HEK293 (cell line): Measurements from ENCODE around the gene DCLK1.

Source experiments
- CTCF ChIA-PET: fragments of 350-600 bp; formaldehyde crosslinking; extraction: SDS; loops from one replicate; lab custom pipeline; 2021; ENCODE audit warnings: antibody characterized with exemption; lab: Yijun Ruan, JAX
- POLR2A ChIA-PET: fragments of 300-600 bp; formaldehyde crosslinking; extraction: SDS; loops from one replicate; lab custom pipeline; 2020; ENCODE audit warnings: antibody characterized with exemption, inconsistent platforms; lab: Yijun Ruan, JAX
- H3K27ac ChIP-seq: fragments of 200-500 bp; sonication (Bioruptor generic); 2 replicates; pipeline ENCODE4 v1.5.1; 2014; ENCODE audit warnings: low read depth, low read length, control low read depth, inconsistent platforms; ENCODE audit errors: extremely low read depth
- H3K36me3 ChIP-seq, 2 experiments: fragments of 200-500 bp in 1 of 2; sonication (Bioruptor generic) in 1 of 2; 1 replicate in 1 of 2; 2 replicates in 1 of 2; pipeline ENCODE4 v1.5.1; 2014 to 2017; ENCODE audit warnings: inconsistent platforms in 2 of 2, low read length in 2 of 2; ENCODE audit not compliant: control insufficient read depth in 2 of 2, insufficient read depth in 1 of 2
- H3K4me1 ChIP-seq: fragments of 200-500 bp; sonication (Bioruptor generic); 2 replicates; pipeline ENCODE4 v1.5.1; 2014; ENCODE audit warnings: mild to moderate bottlenecking, low read length, inconsistent platforms; ENCODE audit not compliant: control insufficient read depth, insufficient read depth
- H3K4me3 ChIP-seq: 2 replicates; pipeline ENCODE4 v1.5.1; 2011; ENCODE audit warnings: low read depth, mild to moderate bottlenecking, control low read depth, low read length, moderate library complexity
- H3K9me3 ChIP-seq: fragments of 200-500 bp; sonication (Bioruptor generic); 2 replicates; pipeline ENCODE4 v1.5.1; 2014; ENCODE audit warnings: low read depth, low read length, inconsistent platforms; ENCODE audit not compliant: control insufficient read depth, insufficient read depth
- AEBP2 ChIP-seq: fragments of 450-650 bp; formaldehyde crosslinking; IDR thresholded peaks from 2 replicates; pipeline ENCODE4 v1.5.1; 2016; ENCODE audit warnings: missing biosample characterization, missing genetic modification characterization, borderline replicate concordance
- CTCF ChIP-seq: fragments of 450-650 bp; formaldehyde crosslinking; IDR thresholded peaks from 2 replicates; pipeline ENCODE4 v1.5.1; 2016; ENCODE audit warnings: missing biosample characterization, missing genetic modification characterization
- KLF16 ChIP-seq: fragments of 450-650 bp; formaldehyde crosslinking; IDR thresholded peaks from 2 replicates; pipeline ENCODE4 v1.5.1; 2017; ENCODE audit warnings: missing biosample characterization, missing genetic modification characterization
- KLF17 ChIP-seq: fragments of 450-650 bp; formaldehyde crosslinking; IDR thresholded peaks from 2 replicates; pipeline ENCODE4 v1.5.1; 2016; ENCODE audit warnings: missing biosample characterization, missing genetic modification characterization
- MYNN ChIP-seq: fragments of 450-650 bp; formaldehyde crosslinking; IDR thresholded peaks from 2 replicates; pipeline ENCODE4 v1.5.1; 2016; ENCODE audit warnings: missing biosample characterization, missing genetic modification characterization, borderline replicate concordance
- PRDM6 ChIP-seq: fragments of 450-650 bp; formaldehyde crosslinking; IDR thresholded peaks from 2 replicates; pipeline ENCODE4 v1.5.1; 2017; ENCODE audit warnings: missing biosample characterization, missing genetic modification characterization
- YY1 ChIP-seq: fragments of 450-650 bp; formaldehyde crosslinking; IDR thresholded peaks from 2 replicates; pipeline ENCODE4 v1.5.1; 2018; ENCODE audit warnings: missing biosample characterization, missing genetic modification characterization
- ZBTB6 ChIP-seq: fragments of 450-650 bp; formaldehyde crosslinking; IDR thresholded peaks from 2 replicates; pipeline ENCODE4 v1.5.1; 2017; ENCODE audit warnings: missing biosample characterization, missing genetic modification characterization
- ZFP37 ChIP-seq: fragments of 450-650 bp; formaldehyde crosslinking; IDR thresholded peaks from 2 replicates; pipeline ENCODE4 v1.5.1; 2016; ENCODE audit warnings: missing biosample characterization, missing genetic modification characterization
- ZNF140 ChIP-seq: fragments of 450-650 bp; formaldehyde crosslinking; IDR thresholded peaks from 2 replicates; pipeline ENCODE4 v1.5.1; 2016; ENCODE audit warnings: missing biosample characterization, missing genetic modification characterization
- ZNF148 ChIP-seq: fragments of 450-650 bp; formaldehyde crosslinking; IDR thresholded peaks from 2 replicates; pipeline ENCODE4 v1.5.0; 2017; ENCODE audit warnings: missing biosample characterization, missing genetic modification characterization, borderline replicate concordance
- ZNF473 ChIP-seq: fragments of 450-650 bp; formaldehyde crosslinking; IDR thresholded peaks from 2 replicates; pipeline ENCODE4 v1.5.1; 2017; ENCODE audit warnings: missing biosample characterization, missing genetic modification characterization
- ZNF488 ChIP-seq: fragments of 450-650 bp; formaldehyde crosslinking; IDR thresholded peaks from 2 replicates; pipeline ENCODE4 v1.5.1; 2016; ENCODE audit warnings: missing biosample characterization, missing genetic modification characterization
- ZNF555 ChIP-seq: fragments of 450-650 bp; formaldehyde crosslinking; conservative IDR thresholded peaks from 2 replicates; pipeline ENCODE4 v1.5.1; 2017; ENCODE audit warnings: missing biosample characterization, mild to moderate bottlenecking, missing genetic modification characterization, inconsistent platforms
- ZNF626 ChIP-seq: fragments of 450-650 bp; sonication (Bioruptor Pico); formaldehyde crosslinking; IDR thresholded peaks from 2 replicates; pipeline ENCODE4 v1.5.1; 2018; ENCODE audit warnings: missing biosample characterization, missing genetic modification characterization, inconsistent platforms
- ZNF660 ChIP-seq: fragments of 450-650 bp; IDR thresholded peaks from 2 replicates; pipeline ENCODE4 v1.5.1; 2018; ENCODE audit warnings: missing biosample characterization, mild to moderate bottlenecking, missing genetic modification characterization
- ZNF664 ChIP-seq: fragments of 450-650 bp; formaldehyde crosslinking; IDR thresholded peaks from 2 replicates; pipeline ENCODE4 v1.5.1; 2016; ENCODE audit warnings: missing biosample characterization, missing genetic modification characterization
- ZSCAN4 ChIP-seq: fragments of 450-650 bp; formaldehyde crosslinking; IDR thresholded peaks from 2 replicates; pipeline ENCODE4 v1.5.1; 2017; ENCODE audit warnings: missing biosample characterization, missing genetic modification characterization

Gene DCLK1

GRCh38 chr13:36061054-36061453 is 70.1 kb downstream of the DCLK1 start:
- Histone ChIP-seq H3K36me3 (no peaks in the 10 kb centered on the region), H3K27ac (no peak overlapping the region), H3K9me3 (no peaks in the 10 kb centered on the region), H3K4me1 (peaks cover 13% of the 10 kb centered on the region), H3K4me3 (no peak overlapping the region)
- 0 out of 2 replicates have a peak, but pooled peaks have one; percentile 49 for TF ChIP-seq PRDM6 (tag by site-specific recombination)
- no peak for TF ChIP-seq AEBP2 (tag by site-specific recombination)
- TF ChIP-seq ZNF488 (tag by site-specific recombination) = no peak
- TF ChIP-seq KLF16 (tag by site-specific recombination) = no peak
- ChIA-PET POLR2A (no interaction called here), CTCF (no interaction called here)

- Histone ChIP-seq H3K27ac (no peak overlapping the region), H3K9me3 (no peaks in the 10 kb centered on the region), H3K4me1 (peaks cover 13% of the 10 kb centered on the region), H3K36me3 (no peaks in the 10 kb centered on the region), H3K4me3 (no peak overlapping the region)
- ChIA-PET CTCF (no interaction called here), POLR2A (no interaction called here)
- TF ChIP-seq ZNF473 (tag by site-specific recombination) (no peak), CTCF (tag by site-specific recombination) (no peak), ZNF664 (no peak)
These were observed 71.9 kb downstream of the DCLK1 start for GRCh38 chr13:36059321-36059720.

GRCh38 chr13:36058116-36058515 is 73.1 kb downstream of the DCLK1 start:
- POLR2A ChIA-PET = no interaction called here
- H3K36me3 ChIP-seq = no peaks in the 10 kb centered on the region
- H3K9me3 ChIP-seq = no peaks in the 10 kb centered on the region
- no peak overlapping the region for H3K4me3 ChIP-seq
- H3K4me1 ChIP-seq = peaks cover 13% of the 10 kb centered on the region
- H3K27ac ChIP-seq = no peak overlapping the region
- CTCF ChIA-PET = interaction anchor here (0.6 kb wide), 1 partner anchor 363 kb away, joined by 3 read pairs; no protein-coding TSS in a partner anchor
- TF ChIP-seq ZFP37 (tag by site-specific recombination) = no peak
- no peak for TF ChIP-seq ZNF140 (tag by site-specific recombination)
- no peak for TF ChIP-seq KLF17 (tag by site-specific recombination)
- no peak for TF ChIP-seq ZNF555 (tag by site-specific recombination)
- no peak for TF ChIP-seq YY1 (tag by site-specific recombination)
- no peak for TF ChIP-seq ZSCAN4 (tag by site-specific recombination)
- no peak for TF ChIP-seq MYNN (tag by site-specific recombination)
- no peak for TF ChIP-seq ZBTB6
- no peak for TF ChIP-seq ZNF626 (tag by site-specific recombination)
- TF ChIP-seq ZNF660 (tag by site-specific recombination) = no peak
- TF ChIP-seq ZNF148 (tag by site-specific recombination) = no peak
